SJSA1 (cell line): ENCODE measurements around the gene IP6K1. TPM values are rescaled to one million over a fixed set of nuclear protein-coding genes. Genes with fewer than 3 reads are reported as not detected.
"Not testable (repeated sequence)": the region's sequence is repeated elsewhere in the genome, so short reads cannot be mapped to it uniquely, and the experiment has no call there.

Experiments
- DNase-seq, 2 experiments: peaks; one replicate each; pipeline ENCODE4 v3.0.0-alpha.2; 2015 to 2020; ENCODE audit warnings: low spot score in 2 of 2, low read depth in 1 of 2
- H3K27ac ChIP-seq: fragments of 250-450 bp; sonication (Bioruptor Pico); 2 replicates; pipeline ENCODE4 v1.5.1; 2020; ENCODE audit warnings: mild to moderate bottlenecking, moderate library complexity
- H3K27me3 ChIP-seq: fragments of 250-450 bp; sonication (Bioruptor Pico); replicated peaks from 2 replicates; pipeline ENCODE4 v1.5.1; 2020; ENCODE audit warnings: mild to moderate bottlenecking, moderate library complexity
- H3K36me3 ChIP-seq: fragments of 250-450 bp; sonication (Bioruptor Pico); 2 replicates; pipeline ENCODE4 v1.5.1; 2020; ENCODE audit warnings: mild to moderate bottlenecking
- H3K4me1 ChIP-seq: fragments of 250-450 bp; sonication (Bioruptor Pico); replicated peaks from 2 replicates; pipeline ENCODE4 v1.6.1; 2021; ENCODE audit warnings: mild to moderate bottlenecking
- H3K4me3 ChIP-seq: fragments of 250-450 bp; sonication (Bioruptor Pico); 2 replicates; pipeline ENCODE4 v1.5.1; 2020; ENCODE audit warnings: mild to moderate bottlenecking
- H3K9me3 ChIP-seq: fragments of 250-450 bp; sonication (Bioruptor Pico); replicated peaks from 2 replicates; pipeline ENCODE4 v1.5.1; 2020; ENCODE audit warnings: mild to moderate bottlenecking
- total RNA-seq: library from RNA; depleted of rRNA; stranded (reverse); fragments of >200 nt; shearing (Covaris generic); gene quantifications from 2 replicates; pipeline ENCODE4 v1.2.3, GENCODE V29; 2014; rRNA removed

IP6K1 gene
- total RNA-seq, 1 experiment from 2014 or later = 17.5 TPM

- H3K36me3 ChIP-seq = peaks cover 30% of the 10 kb centered on the region
- not testable (repeated sequence) for H3K27me3 ChIP-seq, H3K9me3 ChIP-seq, H3K27ac ChIP-seq, DNase-seq, H3K4me3 ChIP-seq, H3K4me1 ChIP-seq
Measured at GRCh38 chr3:49685846-49686245, 100.5 kb downstream of the IP6K1 start.

GRCh38 chr3:49685103-49685502 is 101.2 kb downstream of the IP6K1 start:
- H3K9me3 ChIP-seq, H3K4me3 ChIP-seq, H3K27ac ChIP-seq, H3K4me1 ChIP-seq, DNase-seq, H3K27me3 ChIP-seq: not testable (repeated sequence)
- H3K36me3 ChIP-seq = peaks cover 37% of the 10 kb centered on the region

GRCh38 chr3:49684453-49684852 is 101.9 kb downstream of the IP6K1 start:
- peaks cover 43% of the 10 kb centered on the region for H3K36me3 ChIP-seq
- not testable (repeated sequence) for DNase-seq, H3K9me3 ChIP-seq, H3K27ac ChIP-seq, H3K27me3 ChIP-seq, H3K4me3 ChIP-seq, H3K4me1 ChIP-seq

GRCh38 chr3:49683162-49683561 is 103.2 kb downstream of the IP6K1 start:
- no peaks in the 10 kb centered on the region for H3K27me3 ChIP-seq
- H3K9me3 ChIP-seq = no peaks in the 10 kb centered on the region
- H3K36me3 ChIP-seq = peaks cover 56% of the 10 kb centered on the region
- no peaks in the 10 kb centered on the region for H3K4me1 ChIP-seq
- H3K4me3 ChIP-seq = no peak overlapping the region
- no peak overlapping the region for H3K27ac ChIP-seq
- no peak for DNase-seq

GRCh38 chr3:49681543-49681942 is 104.8 kb downstream of the IP6K1 start:
- no peaks in the 10 kb centered on the region for H3K27me3 ChIP-seq
- DNase-seq = no peak
- H3K27ac ChIP-seq = no peak overlapping the region
- H3K4me1 ChIP-seq = no peaks in the 10 kb centered on the region
- peaks cover 73% of the 10 kb centered on the region for H3K36me3 ChIP-seq
- H3K9me3 ChIP-seq = no peaks in the 10 kb centered on the region
- no peak overlapping the region for H3K4me3 ChIP-seq

- no peaks in the 10 kb centered on the region for H3K9me3 ChIP-seq
- no peaks in the 10 kb centered on the region for H3K4me1 ChIP-seq
- peaks cover 76% of the 10 kb centered on the region for H3K36me3 ChIP-seq
- H3K27me3 ChIP-seq = no peaks in the 10 kb centered on the region
- no peak overlapping the region for H3K4me3 ChIP-seq
- no peak overlapping the region for H3K27ac ChIP-seq
- DNase-seq = no peak
Measured at GRCh38 chr3:49681232-49681522, 105.2 kb downstream of the IP6K1 start.

GRCh38 chr3:49680493-49681231 is 105.7 kb downstream of the IP6K1 start:
- no peak for DNase-seq
- H3K36me3 ChIP-seq = peaks cover 81% of the 10 kb centered on the region

GRCh38 chr3:49675912-49676311 is 110.4 kb downstream of the IP6K1 start:
- DNase-seq = no peak
- peaks cover 13% of the 10 kb centered on the region for H3K4me1 ChIP-seq
- H3K27me3 ChIP-seq = no peaks in the 10 kb centered on the region
- no peaks in the 10 kb centered on the region for H3K9me3 ChIP-seq
- peaks cover 62% of the 10 kb centered on the region for H3K36me3 ChIP-seq
- H3K4me3 ChIP-seq = no peak overlapping the region
- H3K27ac ChIP-seq = no peak overlapping the region

More at GRCh38 chr3:49680493-49681231, 105.7 kb downstream of the IP6K1 start:
- Histone ChIP-seq H3K27me3 (no peaks in the 10 kb centered on the region), H3K4me3 (no peak overlapping the region), H3K4me1 (no peaks in the 10 kb centered on the region), H3K27ac (no peak overlapping the region), H3K9me3 (no peaks in the 10 kb centered on the region)

- H3K27ac ChIP-seq = peak overlapping the region; percentile 98
- no peaks in the 10 kb centered on the region for H3K27me3 ChIP-seq
- peak overlapping the region; percentile 75 for H3K4me3 ChIP-seq
- no peak for DNase-seq
- H3K9me3 ChIP-seq = no peaks in the 10 kb centered on the region
- peaks cover 13% of the 10 kb centered on the region for H3K4me1 ChIP-seq
- peaks cover 48% of the 10 kb centered on the region for H3K36me3 ChIP-seq
Measured at GRCh38 chr3:49674497-49674983, 111.8 kb downstream of the IP6K1 start.

Other genes with a start within 250 kb of the IP6K1 start
- gene BSN, start 232.1 kb downstream of the IP6K1 start, total RNA-seq = 0.05 TPM in 1 of 2 replicates, not detected in the other
- gene APEH, start 112.2 kb downstream of the IP6K1 start, total RNA-seq = 97.9 and 135 TPM in 2 replicates
- 0.50 and 1.2 TPM in 2 replicates for gene MST1, start 97.1 kb downstream of the IP6K1 start, total RNA-seq
- gene RNF123, start 97.0 kb downstream of the IP6K1 start, total RNA-seq = 6.0 and 17.1 TPM in 2 replicates
- gene AMIGO3, start 66.9 kb downstream of the IP6K1 start, total RNA-seq = 4.0 and 4.3 TPM in 2 replicates
- 26.5 and 32.2 TPM in 2 replicates for gene GMPPB, start 62.6 kb downstream of the IP6K1 start, total RNA-seq
- not detected in 2 replicates for gene CDHR4, start 13.3 kb upstream of the IP6K1 start, total RNA-seq
- gene INKA1, start 16.7 kb upstream of the IP6K1 start, total RNA-seq = 0.56 and 1.3 TPM in 2 replicates
- 11.7 and 24.8 TPM in 2 replicates for gene UBA7, start 27.4 kb upstream of the IP6K1 start, total RNA-seq
- 3.0 and 9.3 TPM in 2 replicates for gene TRAIP, start 70.0 kb upstream of the IP6K1 start, total RNA-seq
- not detected in 2 replicates for gene CAMKV, start 83.4 kb upstream of the IP6K1 start, total RNA-seq
- gene MST1R, start 117.3 kb upstream of the IP6K1 start, total RNA-seq = not detected in 2 replicates
- gene MON1A, start 143.3 kb upstream of the IP6K1 start, total RNA-seq = 7.6 and 7.8 TPM in 2 replicates
- 38.8 and 45.9 TPM in 2 replicates for gene RBM6, start 153.6 kb upstream of the IP6K1 start, total RNA-seq